SK-N-SH treated with all-trans-retinoic acid at 6 μM for 48 hours (cell line): Measurements from ENCODE around the gene GNPTG.

ENCODE experiments used
- ATAC-seq: fragments of 200-7000 bp; cut with Tn5 transposase; 3 replicates; pipeline ENCODE4 v1.9.1; 2020; ENCODE audit warnings: mild to moderate bottlenecking, moderate library complexity
- ARNTL ChIP-seq: fragments of 450-650 bp; formaldehyde crosslinking; IDR thresholded peaks from 2 replicates; pipeline ENCODE4 v1.5.0; 2020; ENCODE audit warnings: low read depth, mild to moderate bottlenecking, moderate library complexity, borderline replicate concordance
- BACH2 ChIP-seq: fragments of 250-450 bp; sonication (Bioruptor Pico); IDR thresholded peaks from 2 replicates; pipeline ENCODE4 v1.9.0; 2021; ENCODE audit warnings: mild to moderate bottlenecking, borderline replicate concordance
- CREB5 ChIP-seq: fragments of 250-450 bp; sonication (Bioruptor Pico); IDR thresholded peaks from 2 replicates; pipeline ENCODE4 v1.5.1; 2020; ENCODE audit warnings: low read depth, mild to moderate bottlenecking, moderate library complexity
- CSDC2 ChIP-seq: fragments of 250-450 bp; sonication (Bioruptor Pico); IDR thresholded peaks from 2 replicates; pipeline ENCODE4 v1.5.0; 2020; ENCODE audit warnings: mild to moderate bottlenecking, moderate library complexity
- CSRNP3 ChIP-seq: fragments of 250-450 bp; sonication (Bioruptor Pico); IDR thresholded peaks from 2 replicates; pipeline ENCODE4 v1.5.1; 2021; ENCODE audit warnings: mild to moderate bottlenecking, moderate library complexity
- ESRRG ChIP-seq: fragments of 250-450 bp; sonication (Bioruptor Pico); IDR thresholded peaks from 2 replicates; pipeline ENCODE4 v1.6.1; 2021; ENCODE audit warnings: mild to moderate bottlenecking
- GLIS3 ChIP-seq: fragments of 250-450 bp; sonication (Bioruptor Pico); IDR thresholded peaks from 2 replicates; pipeline ENCODE4 v1.5.0; 2020; ENCODE audit warnings: mild to moderate bottlenecking, moderate library complexity
- OSR1 ChIP-seq: fragments of 250-450 bp; sonication (Bioruptor Pico); IDR thresholded peaks from 2 replicates; pipeline ENCODE4 v1.8.0; 2022; ENCODE audit warnings: moderate library complexity, mild to moderate bottlenecking, inconsistent platforms
- PATZ1 ChIP-seq: fragments of 250-450 bp; sonication (Bioruptor Pico); IDR thresholded peaks from 2 replicates; pipeline ENCODE4 v1.8.0; 2020; ENCODE audit warnings: mild to moderate bottlenecking, moderate library complexity, borderline replicate concordance
- POU6F1 ChIP-seq: fragments of 250-450 bp; sonication (Bioruptor Pico); IDR thresholded peaks from 2 replicates; pipeline ENCODE4 v1.8.0; 2021; ENCODE audit warnings: low read depth, mild to moderate bottlenecking, moderate library complexity, borderline replicate concordance
- PPARA ChIP-seq: fragments of 250-450 bp; sonication (Bioruptor Pico); IDR thresholded peaks from 2 replicates; pipeline ENCODE4 v1.5.0; 2020; ENCODE audit warnings: mild to moderate bottlenecking, borderline replicate concordance
- RARB ChIP-seq: fragments of 250-450 bp; sonication (Bioruptor Pico); IDR thresholded peaks from 2 replicates; pipeline ENCODE4 v1.8.0; 2021; ENCODE audit warnings: mild to moderate bottlenecking, moderate library complexity
- SNAI2 ChIP-seq: fragments of 250-450 bp; sonication (Bioruptor Pico); IDR thresholded peaks from 2 replicates; pipeline ENCODE4 v1.5.0; 2020; ENCODE audit warnings: mild to moderate bottlenecking, moderate library complexity
- TCF4 ChIP-seq: fragments of 250-450 bp; sonication (Bioruptor Pico); IDR thresholded peaks from 2 replicates; pipeline ENCODE4 v1.8.0; 2021; ENCODE audit warnings: mild to moderate bottlenecking, moderate library complexity, borderline replicate concordance
- TOX ChIP-seq: fragments of 250-450 bp; sonication (Bioruptor Pico); IDR thresholded peaks from 2 replicates; pipeline ENCODE4 v1.8.0; 2021; ENCODE audit warnings: mild to moderate bottlenecking, moderate library complexity, borderline replicate concordance
- ZC3H10 ChIP-seq: fragments of 250-450 bp; sonication (Bioruptor Pico); IDR thresholded peaks from 2 replicates; pipeline ENCODE4 v1.5.1; 2021; ENCODE audit warnings: mild to moderate bottlenecking, moderate library complexity
- ZFP3 ChIP-seq: fragments of 250-450 bp; sonication (Bioruptor Pico); IDR thresholded peaks from 2 replicates; pipeline ENCODE4 v1.5.0; 2020; ENCODE audit warnings: mild to moderate bottlenecking, moderate library complexity
- ZFP30 ChIP-seq: fragments of 450-650 bp; formaldehyde crosslinking; IDR thresholded peaks from 2 replicates; pipeline ENCODE4 v1.5.0; 2022; ENCODE audit warnings: mild to moderate bottlenecking, moderate library complexity
- ZNF565 ChIP-seq: fragments of 450-650 bp; formaldehyde crosslinking; conservative IDR thresholded peaks from 2 replicates; pipeline ENCODE4 v1.5.0; 2020; ENCODE audit warnings: low read depth, mild to moderate bottlenecking, moderate library complexity
- ZNF70 ChIP-seq: fragments of 450-650 bp; formaldehyde crosslinking; IDR thresholded peaks from 2 replicates; pipeline ENCODE4 v1.5.0; 2020; ENCODE audit warnings: mild to moderate bottlenecking, moderate library complexity
- ZNF8 ChIP-seq: fragments of 450-650 bp; formaldehyde crosslinking; IDR thresholded peaks from 2 replicates; pipeline ENCODE4 v1.5.0; 2020; ENCODE audit warnings: mild to moderate bottlenecking, moderate library complexity

GNPTG gene

GRCh38 chr16:1355591-1355990, 3.9 kb downstream of the GNPTG start:
- ATAC-seq: no peak
- TF ChIP-seq ARNTL: no peak
- TF ChIP-seq PATZ1: no peak
- no peak for TF ChIP-seq ZFP3 (CRISPR knock-in tag)
- no peak for TF ChIP-seq TOX
- no peak for TF ChIP-seq ZNF70 (CRISPR knock-in tag)
- TF ChIP-seq OSR1 (CRISPR knock-in tag): no peak
- no peak for TF ChIP-seq ESRRG
- no peak for TF ChIP-seq PPARA (CRISPR knock-in tag)
- TF ChIP-seq ZNF565 (CRISPR knock-in tag): no peak
- TF ChIP-seq ZNF8: no peak
- no peak for TF ChIP-seq ZC3H10 (CRISPR knock-in tag)

GRCh38 chr16:1356061-1356900, 4.5 kb downstream of the GNPTG start:
- TF ChIP-seq CSDC2 (CRISPR knock-in tag): no peak
- no peak for TF ChIP-seq ESRRG
- no peak for TF ChIP-seq BACH2
- no peak for TF ChIP-seq CREB5 (CRISPR knock-in tag)
- TF ChIP-seq ZNF565 (CRISPR knock-in tag): no peak
- no peak for TF ChIP-seq RARB (CRISPR knock-in tag)
- TF ChIP-seq PPARA (CRISPR knock-in tag): no peak
- TF ChIP-seq TCF4 (CRISPR knock-in tag): no peak
- TF ChIP-seq SNAI2 (CRISPR knock-in tag): no peak
- TF ChIP-seq ZNF70 (CRISPR knock-in tag): no peak
- no peak for TF ChIP-seq GLIS3 (CRISPR knock-in tag)
- no peak for TF ChIP-seq ZFP30 (CRISPR knock-in tag)
- no peak for TF ChIP-seq TOX
- TF ChIP-seq PATZ1: no peak
- TF ChIP-seq ZNF8: no peak
- TF ChIP-seq ZC3H10 (CRISPR knock-in tag): no peak
- TF ChIP-seq OSR1 (CRISPR knock-in tag): no peak
- no peak for TF ChIP-seq ZFP3 (CRISPR knock-in tag)
- TF ChIP-seq CSRNP3: no peak
- no peak for TF ChIP-seq POU6F1 (CRISPR knock-in tag)
- no peak for ATAC-seq

- TF ChIP-seq TCF4 (CRISPR knock-in tag) (no peak), PPARA (CRISPR knock-in tag) (no peak), TOX (no peak), CSDC2 (CRISPR knock-in tag) (no peak)
- TF ChIP-seq, all 23 proteins: peak for 0
- ATAC-seq: no peak
These were observed 6.3 kb downstream of the GNPTG start for GRCh38 chr16:1357906-1358566.
